H1 (cell line): Measurements from ENCODE around the gene LRBA. TPM values are rescaled to one million over a fixed set of nuclear protein-coding genes. Genes with fewer than 3 reads are reported as not detected.

Experiments
- BCL11A ChIP-seq, 2 experiments: IDR thresholded peaks; one replicate each; pipeline ENCODE4 v1.6.1; 2011; ENCODE audit warnings: low read depth in 2 of 2, low read length in 2 of 2, mild to moderate bottlenecking in 2 of 2
- BRCA1 ChIP-seq: IDR thresholded peaks from 2 replicates; pipeline ENCODE4 v1.6.1; 2012; ENCODE audit warnings: low read depth, low read length, improper control_type of control experiment
- NANOG ChIP-seq: IDR thresholded peaks from 2 replicates; pipeline ENCODE4 v1.6.1; 2011; ENCODE audit warnings: low read length, low read depth, mild to moderate bottlenecking, inconsistent platforms; ENCODE audit not compliant: insufficient read depth, poor library complexity, severe bottlenecking
- SIN3A ChIP-seq, 2 experiments: IDR thresholded peaks in 1 of 2; conservative IDR thresholded peaks in 1 of 2; 2 replicates each; pipeline ENCODE4 v1.6.1; 2011 to 2012; ENCODE audit warnings: low read length in 2 of 2, improper control_type of control experiment in 1 of 2, low read depth in 1 of 2, mild to moderate bottlenecking in 1 of 2
- SP1 ChIP-seq: IDR thresholded peaks from 2 replicates; pipeline ENCODE4 v1.6.1; 2011; ENCODE audit warnings: low read depth, low read length
- SUZ12 ChIP-seq: fragments of 200-600 bp; sonication (generic); IDR thresholded peaks from 2 replicates; pipeline ENCODE4 v1.6.1; 2012; ENCODE audit warnings: mild to moderate bottlenecking, inconsistent platforms, low read length, moderate library complexity, mixed read lengths
- TAF7 ChIP-seq: optimal IDR thresholded peaks from 2 replicates; pipeline ENCODE3; 2011; ENCODE audit warnings: low read depth, mild to moderate bottlenecking, inconsistent platforms, low read length, moderate library complexity, borderline replicate concordance
- polyA plus RNA-seq, 7 experiments: library from polyadenylated mRNA; depleted of rRNA in 3 of 7; stranded (reverse) in 5 of 7; unstranded in 2 of 7; fragments of >200 nt in 5 of 7; fragments of 200-250 nt in 2 of 7; gene quantifications; 1 replicate in 5 of 7; 2 replicates in 1 of 7; 4 replicates in 1 of 7; pipeline versions ENCODE4 v1.2.1 to v1.2.3, GENCODE V29; 2011 to 2013; ENCODE audit warnings: missing spikeins in 2 of 7, mixed read lengths in 2 of 7
- total RNA-seq: library from RNA; stranded (reverse); fragmentation: NEBNext Ultra II Directional; extraction: Animal tissue kit (Norgen Biotek cat#: 25700); gene quantifications from 2 replicates; pipeline ENCODE4 v1.2.1, GENCODE V29; 2021
- TF ChIP-seq, protein P1 (sequence below): fragments of 300-600 bp; sonication (generic); IDR thresholded peaks from 2 replicates; pipeline ENCODE4 v1.7.1; 2012; ENCODE audit warnings: low read length, moderate library complexity, mild to moderate bottlenecking, inconsistent platforms; ENCODE audit not compliant: insufficient replicate concordance

Gene LRBA
- total and polyA plus RNA-seq, 2 of the 8 experiments (the other 6 are each of a cell fraction or from before 2014, with no cell fraction given), result 54.6 to 83.2 TPM

- TF ChIP-seq, protein P1, sequence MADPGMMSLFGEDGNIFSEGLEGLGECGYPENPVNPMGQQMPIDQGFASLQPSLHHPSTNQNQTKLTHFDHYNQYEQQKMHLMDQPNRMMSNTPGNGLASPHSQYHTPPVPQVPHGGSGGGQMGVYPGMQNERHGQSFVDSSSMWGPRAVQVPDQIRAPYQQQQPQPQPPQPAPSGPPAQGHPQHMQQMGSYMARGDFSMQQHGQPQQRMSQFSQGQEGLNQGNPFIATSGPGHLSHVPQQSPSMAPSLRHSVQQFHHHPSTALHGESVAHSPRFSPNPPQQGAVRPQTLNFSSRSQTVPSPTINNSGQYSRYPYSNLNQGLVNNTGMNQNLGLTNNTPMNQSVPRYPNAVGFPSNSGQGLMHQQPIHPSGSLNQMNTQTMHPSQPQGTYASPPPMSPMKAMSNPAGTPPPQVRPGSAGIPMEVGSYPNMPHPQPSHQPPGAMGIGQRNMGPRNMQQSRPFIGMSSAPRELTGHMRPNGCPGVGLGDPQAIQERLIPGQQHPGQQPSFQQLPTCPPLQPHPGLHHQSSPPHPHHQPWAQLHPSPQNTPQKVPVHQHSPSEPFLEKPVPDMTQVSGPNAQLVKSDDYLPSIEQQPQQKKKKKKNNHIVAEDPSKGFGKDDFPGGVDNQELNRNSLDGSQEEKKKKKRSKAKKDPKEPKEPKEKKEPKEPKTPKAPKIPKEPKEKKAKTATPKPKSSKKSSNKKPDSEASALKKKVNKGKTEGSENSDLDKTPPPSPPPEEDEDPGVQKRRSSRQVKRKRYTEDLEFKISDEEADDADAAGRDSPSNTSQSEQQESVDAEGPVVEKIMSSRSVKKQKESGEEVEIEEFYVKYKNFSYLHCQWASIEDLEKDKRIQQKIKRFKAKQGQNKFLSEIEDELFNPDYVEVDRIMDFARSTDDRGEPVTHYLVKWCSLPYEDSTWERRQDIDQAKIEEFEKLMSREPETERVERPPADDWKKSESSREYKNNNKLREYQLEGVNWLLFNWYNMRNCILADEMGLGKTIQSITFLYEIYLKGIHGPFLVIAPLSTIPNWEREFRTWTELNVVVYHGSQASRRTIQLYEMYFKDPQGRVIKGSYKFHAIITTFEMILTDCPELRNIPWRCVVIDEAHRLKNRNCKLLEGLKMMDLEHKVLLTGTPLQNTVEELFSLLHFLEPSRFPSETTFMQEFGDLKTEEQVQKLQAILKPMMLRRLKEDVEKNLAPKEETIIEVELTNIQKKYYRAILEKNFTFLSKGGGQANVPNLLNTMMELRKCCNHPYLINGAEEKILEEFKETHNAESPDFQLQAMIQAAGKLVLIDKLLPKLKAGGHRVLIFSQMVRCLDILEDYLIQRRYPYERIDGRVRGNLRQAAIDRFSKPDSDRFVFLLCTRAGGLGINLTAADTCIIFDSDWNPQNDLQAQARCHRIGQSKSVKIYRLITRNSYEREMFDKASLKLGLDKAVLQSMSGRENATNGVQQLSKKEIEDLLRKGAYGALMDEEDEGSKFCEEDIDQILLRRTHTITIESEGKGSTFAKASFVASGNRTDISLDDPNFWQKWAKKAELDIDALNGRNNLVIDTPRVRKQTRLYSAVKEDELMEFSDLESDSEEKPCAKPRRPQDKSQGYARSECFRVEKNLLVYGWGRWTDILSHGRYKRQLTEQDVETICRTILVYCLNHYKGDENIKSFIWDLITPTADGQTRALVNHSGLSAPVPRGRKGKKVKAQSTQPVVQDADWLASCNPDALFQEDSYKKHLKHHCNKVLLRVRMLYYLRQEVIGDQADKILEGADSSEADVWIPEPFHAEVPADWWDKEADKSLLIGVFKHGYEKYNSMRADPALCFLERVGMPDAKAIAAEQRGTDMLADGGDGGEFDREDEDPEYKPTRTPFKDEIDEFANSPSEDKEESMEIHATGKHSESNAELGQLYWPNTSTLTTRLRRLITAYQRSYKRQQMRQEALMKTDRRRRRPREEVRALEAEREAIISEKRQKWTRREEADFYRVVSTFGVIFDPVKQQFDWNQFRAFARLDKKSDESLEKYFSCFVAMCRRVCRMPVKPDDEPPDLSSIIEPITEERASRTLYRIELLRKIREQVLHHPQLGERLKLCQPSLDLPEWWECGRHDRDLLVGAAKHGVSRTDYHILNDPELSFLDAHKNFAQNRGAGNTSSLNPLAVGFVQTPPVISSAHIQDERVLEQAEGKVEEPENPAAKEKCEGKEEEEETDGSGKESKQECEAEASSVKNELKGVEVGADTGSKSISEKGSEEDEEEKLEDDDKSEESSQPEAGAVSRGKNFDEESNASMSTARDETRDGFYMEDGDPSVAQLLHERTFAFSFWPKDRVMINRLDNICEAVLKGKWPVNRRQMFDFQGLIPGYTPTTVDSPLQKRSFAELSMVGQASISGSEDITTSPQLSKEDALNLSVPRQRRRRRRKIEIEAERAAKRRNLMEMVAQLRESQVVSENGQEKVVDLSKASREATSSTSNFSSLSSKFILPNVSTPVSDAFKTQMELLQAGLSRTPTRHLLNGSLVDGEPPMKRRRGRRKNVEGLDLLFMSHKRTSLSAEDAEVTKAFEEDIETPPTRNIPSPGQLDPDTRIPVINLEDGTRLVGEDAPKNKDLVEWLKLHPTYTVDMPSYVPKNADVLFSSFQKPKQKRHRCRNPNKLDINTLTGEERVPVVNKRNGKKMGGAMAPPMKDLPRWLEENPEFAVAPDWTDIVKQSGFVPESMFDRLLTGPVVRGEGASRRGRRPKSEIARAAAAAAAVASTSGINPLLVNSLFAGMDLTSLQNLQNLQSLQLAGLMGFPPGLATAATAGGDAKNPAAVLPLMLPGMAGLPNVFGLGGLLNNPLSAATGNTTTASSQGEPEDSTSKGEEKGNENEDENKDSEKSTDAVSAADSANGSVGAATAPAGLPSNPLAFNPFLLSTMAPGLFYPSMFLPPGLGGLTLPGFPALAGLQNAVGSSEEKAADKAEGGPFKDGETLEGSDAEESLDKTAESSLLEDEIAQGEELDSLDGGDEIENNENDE, result no peak
- TF ChIP-seq SUZ12 (no peak), BRCA1 (no peak), BCL11A (IDR thresholded peaks at IDR 0.05; ENCODE audit: low read depth in 2 of 2, low read length in 2 of 2) (no peak), TAF7 (no peak), SIN3A (conservative IDR thresholded peaks at IDR 0.05 in 1 of 2, IDR thresholded peaks at IDR 0.05 in 1 of 2; ENCODE audit: low read depth in 1 of 2, low read length in 2 of 2) (no peak), NANOG (no peak), SP1 (no peak)
Observed at GRCh38 chr4:150394046-150394445, 621.0 kb downstream of the LRBA start (continued).
